ENCODE measurements around the gene AUTS2.

The AUTS2 gene

GRCh38 chr7:70719125-70719524 is 1120.8 kb downstream of the AUTS2 start:
- no peak for TF ChIP-seq CTCF (IDR thresholded peaks at IDR 0.05)
- peaks cover 0 to 20% (median 5%) of the 10 kb centered on the region in 4 donors for H3K4me1 ChIP-seq
- H3K4me3 ChIP-seq: no peak overlapping the region
- H3K27ac ChIP-seq: no peak overlapping the region
- intact Hi-C loops (cut with DNase I; ENCODE audit: low total_unique reads): no loop called here
- DNase-seq: no peak
- no peaks in the 10 kb centered on the region for H3K27me3 ChIP-seq
- peaks cover 0 to 3% (median 0%) of the 10 kb centered on the region in 3 donors for H3K9me3 ChIP-seq
- peaks cover 0 to 4% (median 0%) of the 10 kb centered on the region in 3 donors for H3K36me3 ChIP-seq

GRCh38 chr7:70720191-70720873 is 1122.1 kb downstream of the AUTS2 start:
- intact Hi-C loops (cut with DNase I; ENCODE audit: low total_unique reads): no loop called here
- no peak overlapping the region for H3K27ac ChIP-seq
- no peaks in the 10 kb centered on the region for H3K27me3 ChIP-seq
- no peak overlapping the region for H3K4me3 ChIP-seq
- no peak for TF ChIP-seq CTCF (IDR thresholded peaks at IDR 0.05)
- no peak for DNase-seq
- no peaks in the 10 kb centered on the region for H3K9me3 ChIP-seq
- H3K4me1 ChIP-seq: peaks cover 0 to 20% (median 7%) of the 10 kb centered on the region in 4 donors
- no peaks in the 10 kb centered on the region for H3K36me3 ChIP-seq

- H3K27me3 ChIP-seq: no peaks in the 10 kb centered on the region
- H3K4me3 ChIP-seq: no peak overlapping the region
- intact Hi-C loops (cut with DNase I; ENCODE audit: low total_unique reads): no loop called here
- H3K4me1 ChIP-seq: peaks cover 0 to 24% (median 10%) of the 10 kb centered on the region in 4 donors
- H3K27ac ChIP-seq: no peak overlapping the region
- H3K36me3 ChIP-seq: no peaks in the 10 kb centered on the region
- H3K9me3 ChIP-seq: no peaks in the 10 kb centered on the region
- no peak for DNase-seq
- no peak for TF ChIP-seq CTCF (IDR thresholded peaks at IDR 0.05)
These were observed 1123.2 kb downstream of the AUTS2 start for GRCh38 chr7:70721500-70721899.

- H3K27ac ChIP-seq: no peak overlapping the region
- intact Hi-C loops (cut with DNase I; ENCODE audit: low total_unique reads): no loop called here
These were observed 1125.1 kb downstream of the AUTS2 start for GRCh38 chr7:70723339-70723738.

GRCh38 chr7:70725448-70725847 is 1127.2 kb downstream of the AUTS2 start:
- H3K9me3 ChIP-seq: no peaks in the 10 kb centered on the region
- H3K4me1 ChIP-seq: peaks cover 0 to 28% (median 1%) of the 10 kb centered on the region in 4 donors
- no peaks in the 10 kb centered on the region for H3K27me3 ChIP-seq
- no peak for TF ChIP-seq CTCF (IDR thresholded peaks at IDR 0.05)
- no peaks in the 10 kb centered on the region for H3K36me3 ChIP-seq
- no peak overlapping the region for H3K27ac ChIP-seq
- H3K4me3 ChIP-seq: no peak overlapping the region
- intact Hi-C loops (cut with DNase I; ENCODE audit: low total_unique reads): no loop called here
- DNase-seq: no peak

More at GRCh38 chr7:70723339-70723738, 1125.1 kb downstream of the AUTS2 start:
- Histone ChIP-seq H3K27me3 (no peaks in the 10 kb centered on the region), H3K4me1 (peaks cover 0 to 21% (median 3%) of the 10 kb centered on the region in 4 donors), H3K9me3 (no peaks in the 10 kb centered on the region), H3K36me3 (no peaks in the 10 kb centered on the region), H3K4me3 (no peak overlapping the region)
- no peak for TF ChIP-seq CTCF (IDR thresholded peaks at IDR 0.05)
- no peak for DNase-seq
